Measurements from ENCODE around the gene METTL18.

DNA sequence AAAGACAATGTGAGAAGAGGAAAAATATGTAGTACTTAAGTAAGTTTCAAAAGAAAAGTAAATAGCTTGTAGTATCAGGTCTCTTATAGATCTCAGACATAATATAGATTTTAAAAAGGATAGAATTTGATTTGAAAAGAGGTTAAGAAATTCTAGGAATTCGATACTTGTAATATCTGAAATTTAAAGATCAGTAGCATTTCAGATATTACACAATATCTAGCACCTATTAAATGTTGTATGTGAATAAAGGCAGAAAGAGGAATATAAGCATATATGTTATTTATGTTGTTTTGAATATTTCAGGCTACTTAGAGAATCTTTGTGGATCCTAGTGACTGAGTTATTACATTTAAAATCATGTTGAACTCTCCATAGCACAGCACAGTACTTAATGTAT, 35.0 kb upstream of the METTL18 start:
- TF ChIP-seq CTCF (IDR thresholded peaks at IDR 0.05) (no peak), POLR2A (IDR thresholded peaks at IDR 0.05) (no peak)
